Trophoblast cell (in vitro differentiated cells and primary cell): ENCODE data around the gene ANKRD37.

Source experiments
- DNase-seq, 2 donors: peaks; one replicate each; pipeline ENCODE4 v3.0.0-alpha.2; 2016
- H2AFZ ChIP-seq: 2 replicates; pipeline ENCODE4 v1.6.1; 2013; ENCODE audit warnings: low read length, moderate library complexity, mild to moderate bottlenecking; ENCODE audit not compliant: insufficient read depth, poor library complexity
- H2AK5ac ChIP-seq: 2 replicates; pipeline ENCODE4 v1.6.1; 2013; ENCODE audit warnings: mild to moderate bottlenecking, low read length
- H2BK120ac ChIP-seq: 2 replicates; pipeline ENCODE4 v1.6.1; 2013; ENCODE audit warnings: low read length, mild to moderate bottlenecking, moderate library complexity; ENCODE audit not compliant: insufficient read depth, poor library complexity
- H2BK12ac ChIP-seq: 2 replicates; pipeline ENCODE4 v1.6.1; 2013; ENCODE audit warnings: mild to moderate bottlenecking, low read length, moderate library complexity
- H2BK5ac ChIP-seq: 2 replicates; pipeline ENCODE4 v1.6.1; 2013; ENCODE audit warnings: low read length, low read depth, moderate library complexity, mild to moderate bottlenecking; ENCODE audit not compliant: poor library complexity
- H3K14ac ChIP-seq: 2 replicates; pipeline ENCODE4 v1.6.1; 2013; ENCODE audit warnings: mild to moderate bottlenecking, low read length
- H3K18ac ChIP-seq: 2 replicates; pipeline ENCODE4 v1.6.1; 2013; ENCODE audit warnings: mild to moderate bottlenecking, low read length
- H3K23ac ChIP-seq: 2 replicates; pipeline ENCODE4 v1.6.1; 2013; ENCODE audit warnings: low read length
- H3K27ac ChIP-seq: 2 replicates; pipeline ENCODE4 v1.5.1; 2013; ENCODE audit warnings: low read depth, mild to moderate bottlenecking, inconsistent platforms, low read length, moderate library complexity
- H3K27me3 ChIP-seq: 2 replicates; pipeline ENCODE4 v1.6.1; 2013; ENCODE audit warnings: inconsistent platforms, mild to moderate bottlenecking, low read length, moderate library complexity; ENCODE audit not compliant: insufficient read depth
- H3K36me3 ChIP-seq, 2 experiments: 1 replicate in 1 of 2; 2 replicates in 1 of 2; pipeline ENCODE4 v1.6.1; 2013; ENCODE audit warnings: low read length in 2 of 2, mild to moderate bottlenecking in 2 of 2, moderate library complexity in 1 of 2; ENCODE audit not compliant: insufficient read depth in 2 of 2, control insufficient read depth in 1 of 2
- H3K4ac ChIP-seq: 2 replicates; pipeline ENCODE4 v1.6.1; 2013; ENCODE audit warnings: low read depth, mild to moderate bottlenecking, low read length, moderate library complexity
- H3K4me1 ChIP-seq, 2 experiments: 1 replicate in 1 of 2; 2 replicates in 1 of 2; pipeline ENCODE4 v1.6.1; 2013; ENCODE audit warnings: low read length in 2 of 2, mild to moderate bottlenecking in 2 of 2, moderate library complexity in 1 of 2; ENCODE audit not compliant: insufficient read depth in 2 of 2, control insufficient read depth in 1 of 2
- H3K4me2 ChIP-seq: 2 replicates; pipeline ENCODE4 v1.6.1; 2013; ENCODE audit warnings: inconsistent platforms, mild to moderate bottlenecking, low read length, moderate library complexity
- H3K4me3 ChIP-seq: 2 replicates; pipeline ENCODE4 v1.5.1; 2013; ENCODE audit warnings: mild to moderate bottlenecking, low read depth, low read length, inconsistent platforms
- H3K79me1 ChIP-seq: one replicate; pipeline ENCODE4 v1.6.1; 2013; ENCODE audit warnings: low read length
- H3K79me2 ChIP-seq: 2 replicates; pipeline ENCODE4 v1.6.1; 2013; ENCODE audit warnings: low read length, mild to moderate bottlenecking; ENCODE audit not compliant: control insufficient read depth, insufficient read depth, poor library complexity
- H3K9ac ChIP-seq: 2 replicates; pipeline ENCODE4 v1.6.1; 2013; ENCODE audit warnings: mild to moderate bottlenecking, low read length
- H3K9me3 ChIP-seq: 2 replicates; pipeline ENCODE4 v1.6.1; 2013; ENCODE audit warnings: low read depth, mild to moderate bottlenecking, control low read depth, inconsistent platforms, low read length; ENCODE audit not compliant: insufficient read depth
- H4K12ac ChIP-seq: 2 replicates; pipeline ENCODE4 v1.6.1; 2013; ENCODE audit warnings: low read depth, mild to moderate bottlenecking, low read length, moderate library complexity
- H4K8ac ChIP-seq: 2 replicates; pipeline ENCODE4 v1.6.1; 2013; ENCODE audit warnings: low read depth, mild to moderate bottlenecking, low read length, moderate library complexity
- H4K91ac ChIP-seq: one replicate; pipeline ENCODE4 v1.6.1; 2013; ENCODE audit warnings: low read depth, mild to moderate bottlenecking, low read length, moderate library complexity
- WGBS: extraction: QIAGEN DNeasy Blood & Tissue Kit; methylation state at CpG from one replicate; pipeline ENCODE4 v1.1.7; 2013; ENCODE audit warnings: missing lambda C conversion rate; ENCODE audit not compliant: insufficient read length, insufficient coverage; ENCODE audit errors: extremely low coverage; 5-methylcytosine and 5-hydroxymethylcytosine counted together

ANKRD37 gene

DNA sequence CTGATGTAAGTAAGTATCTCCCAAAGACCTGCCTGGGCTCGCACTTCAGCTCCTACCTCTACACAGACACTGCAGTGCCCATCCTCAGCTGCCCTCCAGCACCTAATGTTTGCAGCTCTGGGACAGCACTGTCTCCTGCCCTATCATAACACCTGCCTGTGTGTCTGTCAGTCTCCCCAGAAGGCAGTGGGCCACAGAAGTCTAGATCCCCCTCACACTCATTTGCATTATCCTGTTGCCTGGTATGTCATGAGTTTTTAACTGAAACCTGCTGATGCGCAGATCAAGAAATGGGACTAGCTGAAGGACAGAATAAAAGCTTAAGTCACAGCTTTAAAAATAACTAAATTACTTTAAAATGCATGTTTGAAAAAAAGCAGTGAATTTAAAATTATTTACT, 43.9 kb upstream of the ANKRD37 start:
- no peak overlapping the region for H3K4me3 ChIP-seq
- no peak overlapping the region for H2AK5ac ChIP-seq
- peaks cover 3% of the 10 kb centered on the region for H3K9me3 ChIP-seq
- H2BK12ac ChIP-seq, result no peak overlapping the region
- H3K4me1 ChIP-seq, result no peaks in the 10 kb centered on the region
- no peak overlapping the region for H2BK120ac ChIP-seq
- H3K27ac ChIP-seq, result no peak overlapping the region
- peaks cover 8 to 20% of the 10 kb centered on the region in 2 experiments for H3K36me3 ChIP-seq
- no peak overlapping the region for H3K14ac ChIP-seq
- H3K23ac ChIP-seq, result no peak overlapping the region
- no peak overlapping the region for H2BK5ac ChIP-seq
- no peaks in the 10 kb centered on the region for H3K27me3 ChIP-seq
- no peak overlapping the region for H3K4ac ChIP-seq
- no CpG with 5 or more reads among the region's 2 CpGs for WGBS
- no peak overlapping the region for H3K18ac ChIP-seq
- H2AFZ ChIP-seq, result no peak overlapping the region
- H4K8ac ChIP-seq, result no peak overlapping the region
- no peak overlapping the region for H3K9ac ChIP-seq
- no peak overlapping the region for H4K91ac ChIP-seq
- no peak for DNase-seq
- H3K79me2 ChIP-seq, result no peaks in the 10 kb centered on the region
- H3K4me2 ChIP-seq, result no peak overlapping the region
- H4K12ac ChIP-seq, result no peak overlapping the region
- no peaks in the 10 kb centered on the region for H3K79me1 ChIP-seq

DNA sequence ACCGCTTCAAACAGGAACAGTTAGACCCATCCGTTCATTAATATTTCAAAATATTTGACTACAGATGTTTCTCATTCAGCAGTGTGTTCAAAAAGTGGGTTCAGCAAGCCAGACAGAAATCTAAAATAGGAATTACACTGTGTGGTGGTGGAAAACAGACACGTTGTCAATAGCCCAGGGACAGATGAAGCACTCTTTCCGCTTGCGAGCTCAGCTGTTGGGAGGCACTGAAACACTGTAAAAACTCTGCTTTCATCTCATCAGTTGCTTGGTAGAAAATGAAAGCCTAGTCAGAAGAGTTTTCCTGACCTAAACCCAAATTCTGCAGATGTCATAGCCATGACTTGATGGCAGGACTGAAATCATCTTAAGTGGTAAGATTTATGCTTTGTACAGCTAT, 39.4 kb upstream of the ANKRD37 start:
- Histone ChIP-seq H2BK120ac (no peak overlapping the region), H3K4ac (no peak overlapping the region), H3K14ac (no peak overlapping the region), H2AK5ac (no peak overlapping the region), H3K79me2 (no peaks in the 10 kb centered on the region), H3K18ac (no peak overlapping the region), H3K23ac (no peak overlapping the region), H4K91ac (no peak overlapping the region), H3K36me3 (peaks cover 3 to 7% of the 10 kb centered on the region in 2 experiments), H3K27ac (peak overlapping the region; percentile 3), H3K4me2 (no peak overlapping the region), H3K9me3 (peaks cover 1% of the 10 kb centered on the region), H3K4me3 (no peak overlapping the region), H2BK5ac (no peak overlapping the region), H3K79me1 (no peaks in the 10 kb centered on the region), H4K8ac (no peak overlapping the region), H3K4me1 (peaks cover 0 to 5% of the 10 kb centered on the region in 2 experiments), H2BK12ac (no peak overlapping the region), H4K12ac (no peak overlapping the region), H2AFZ (no peak overlapping the region), H3K9ac (no peak overlapping the region), H3K27me3 (no peaks in the 10 kb centered on the region)
- DNase-seq, result peak in 1 of 2 donors; percentile 47
- WGBS, result no CpG with 5 or more reads among the region's 5 CpGs

DNA sequence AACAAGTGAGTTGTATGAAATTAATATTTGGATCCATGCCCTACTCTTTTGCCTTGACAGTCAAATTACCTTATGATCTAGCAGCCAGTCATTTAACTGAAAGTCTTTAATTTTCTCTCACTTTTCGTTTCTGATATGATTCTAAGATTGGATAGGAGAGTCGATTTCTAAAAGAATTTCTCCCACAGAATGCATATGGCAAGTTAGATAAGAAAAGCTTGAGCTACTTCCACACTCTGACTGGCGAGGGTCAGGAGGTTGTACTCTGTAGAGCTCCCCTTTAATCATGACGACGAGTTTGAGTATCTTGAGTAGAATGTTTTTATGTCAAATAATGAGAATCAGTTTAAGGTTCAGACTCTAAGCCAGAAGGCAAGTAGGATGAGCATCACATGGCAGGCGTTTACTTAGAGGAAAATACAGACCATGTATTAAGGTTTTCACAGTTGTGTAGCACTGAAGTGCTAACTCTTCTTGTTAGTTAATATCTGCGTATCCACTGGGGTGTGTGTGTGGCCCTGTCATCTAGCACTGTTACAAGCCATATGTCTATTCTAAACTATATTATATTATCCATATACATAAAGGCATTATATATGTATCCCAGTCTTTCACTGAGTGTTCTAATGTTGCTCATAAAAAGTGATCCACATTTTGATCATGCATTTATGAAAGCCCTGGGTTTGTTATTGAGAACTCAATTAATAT, 38.8 kb upstream of the ANKRD37 start:
- Histone ChIP-seq H3K9ac (no peak overlapping the region), H2BK12ac (no peak overlapping the region), H2BK120ac (no peak overlapping the region), H3K4ac (no peak overlapping the region), H3K4me1 (peaks cover 0 to 5% of the 10 kb centered on the region in 2 experiments), H3K9me3 (no peaks in the 10 kb centered on the region), H2AFZ (no peak overlapping the region), H3K79me1 (no peaks in the 10 kb centered on the region), H2BK5ac (no peak overlapping the region), H2AK5ac (no peak overlapping the region), H3K4me2 (no peak overlapping the region), H4K91ac (no peak overlapping the region), H3K18ac (no peak overlapping the region), H3K27ac (no peak overlapping the region), H3K4me3 (no peak overlapping the region), H4K12ac (no peak overlapping the region), H3K14ac (no peak overlapping the region), H3K27me3 (no peaks in the 10 kb centered on the region), H3K36me3 (peaks cover 2 to 3% of the 10 kb centered on the region in 2 experiments), H3K79me2 (no peaks in the 10 kb centered on the region), H4K8ac (no peak overlapping the region), H3K23ac (no peak overlapping the region)
- WGBS, result no CpG with 5 or more reads among the region's 7 CpGs
- no peak for DNase-seq

DNA sequence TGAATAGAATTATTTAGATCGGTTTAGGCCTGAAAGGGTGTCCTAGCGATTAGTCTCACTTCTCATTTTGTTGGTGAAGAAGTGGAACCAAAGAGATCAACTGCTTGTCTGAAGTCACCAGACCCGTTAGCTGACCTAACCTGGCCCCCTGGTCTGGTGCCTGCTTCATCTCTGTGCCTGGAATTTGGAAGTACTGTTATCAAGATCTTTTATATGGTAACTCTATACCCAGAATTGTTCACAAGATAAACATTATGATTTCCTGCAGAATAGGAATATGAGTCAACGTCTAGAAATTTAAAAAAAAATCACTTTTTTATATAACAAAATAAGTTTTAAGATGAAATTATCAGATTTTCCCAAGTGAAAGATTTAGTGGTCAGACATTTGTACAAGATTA, 38.1 kb upstream of the ANKRD37 start:
- H3K79me2 ChIP-seq, result no peaks in the 10 kb centered on the region
- H3K36me3 ChIP-seq, result peaks cover 2 to 3% of the 10 kb centered on the region in 2 experiments
- no peak overlapping the region for H3K4me3 ChIP-seq
- no peak overlapping the region for H2BK12ac ChIP-seq
- H4K8ac ChIP-seq, result no peak overlapping the region
- no peaks in the 10 kb centered on the region for H3K9me3 ChIP-seq
- H3K4me2 ChIP-seq, result no peak overlapping the region
- H2BK120ac ChIP-seq, result no peak overlapping the region
- H3K27ac ChIP-seq, result no peak overlapping the region
- no peak overlapping the region for H2AFZ ChIP-seq
- H3K14ac ChIP-seq, result no peak overlapping the region
- no peaks in the 10 kb centered on the region for H3K79me1 ChIP-seq
- no peak overlapping the region for H2BK5ac ChIP-seq
- no peak overlapping the region for H3K23ac ChIP-seq
- peaks cover 0 to 5% of the 10 kb centered on the region in 2 experiments for H3K4me1 ChIP-seq
- no peak overlapping the region for H3K9ac ChIP-seq
- no CpG with 5 or more reads among the region's 4 CpGs for whole genome bisulfite sequencing
- peak; percentile 28 to 29 for DNase-seq
- H3K27me3 ChIP-seq, result no peaks in the 10 kb centered on the region
- H4K12ac ChIP-seq, result no peak overlapping the region
- no peak overlapping the region for H2AK5ac ChIP-seq
- no peak overlapping the region for H4K91ac ChIP-seq
- H3K4ac ChIP-seq, result no peak overlapping the region
- H3K18ac ChIP-seq, result no peak overlapping the region
